ENCODE results near the gene PTCH2.
A peak's percentile ranks its signal among the peaks of the same experiment; 100 is the strongest.
"Not testable (repeated sequence)": the region's sequence is repeated elsewhere in the genome, so short reads cannot be mapped to it uniquely, and the experiment has no call there.

Gene PTCH2

GRCh38 chr1:44835738-44836675, 7.0 kb downstream of the PTCH2 start:
- DNase-seq: peak; percentile 77

- DNase-seq: no peak
These were observed 8.7 kb downstream of the PTCH2 start for GRCh38 chr1:44834328-44834727.

GRCh38 chr1:44832056-44832705, 10.9 kb downstream of the PTCH2 start:
- DNase-seq: no peak

DNA sequence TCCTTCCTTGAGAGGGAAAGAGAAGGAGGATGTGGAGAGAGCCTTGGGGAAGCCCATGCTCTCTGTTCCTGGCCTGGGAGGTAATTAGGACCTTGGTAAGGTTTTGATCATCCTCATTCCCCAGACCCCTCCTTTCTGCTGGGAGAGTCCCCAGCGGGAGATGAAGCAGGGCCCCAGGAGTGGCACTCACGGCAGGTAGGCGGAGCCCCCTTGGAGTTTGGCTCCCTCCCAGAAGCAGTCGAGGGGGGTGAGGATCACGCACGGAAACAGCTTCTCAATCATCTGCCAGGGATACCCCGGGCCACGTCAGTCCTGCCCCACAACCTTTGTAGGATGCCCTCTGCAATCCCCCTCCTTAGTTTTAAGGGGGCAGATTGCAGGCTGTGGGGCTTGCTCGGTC, 11.5 kb downstream of the PTCH2 start:
- DNase-seq: no peak

DNA sequence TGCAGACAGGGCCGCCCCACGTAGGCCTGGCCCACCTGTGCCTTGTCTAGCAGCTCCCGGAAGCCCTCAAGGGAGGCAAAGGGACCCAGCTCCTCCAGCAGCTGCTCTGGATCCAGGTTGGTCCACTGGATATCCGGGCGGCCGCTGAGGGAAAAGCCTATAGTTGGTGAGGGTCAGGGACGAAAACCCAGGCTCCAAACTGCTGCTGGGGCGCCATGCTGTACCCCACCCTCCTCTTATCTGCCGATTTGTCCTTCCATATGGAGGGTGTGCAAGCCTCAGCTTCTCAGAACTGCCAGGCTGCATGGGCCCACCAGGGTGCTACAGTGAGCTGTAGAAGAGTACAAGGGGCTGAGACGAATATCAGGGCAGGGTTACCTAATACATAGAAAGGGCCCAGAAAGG, 12.2 kb downstream of the PTCH2 start:
- no peak for DNase-seq

DNA sequence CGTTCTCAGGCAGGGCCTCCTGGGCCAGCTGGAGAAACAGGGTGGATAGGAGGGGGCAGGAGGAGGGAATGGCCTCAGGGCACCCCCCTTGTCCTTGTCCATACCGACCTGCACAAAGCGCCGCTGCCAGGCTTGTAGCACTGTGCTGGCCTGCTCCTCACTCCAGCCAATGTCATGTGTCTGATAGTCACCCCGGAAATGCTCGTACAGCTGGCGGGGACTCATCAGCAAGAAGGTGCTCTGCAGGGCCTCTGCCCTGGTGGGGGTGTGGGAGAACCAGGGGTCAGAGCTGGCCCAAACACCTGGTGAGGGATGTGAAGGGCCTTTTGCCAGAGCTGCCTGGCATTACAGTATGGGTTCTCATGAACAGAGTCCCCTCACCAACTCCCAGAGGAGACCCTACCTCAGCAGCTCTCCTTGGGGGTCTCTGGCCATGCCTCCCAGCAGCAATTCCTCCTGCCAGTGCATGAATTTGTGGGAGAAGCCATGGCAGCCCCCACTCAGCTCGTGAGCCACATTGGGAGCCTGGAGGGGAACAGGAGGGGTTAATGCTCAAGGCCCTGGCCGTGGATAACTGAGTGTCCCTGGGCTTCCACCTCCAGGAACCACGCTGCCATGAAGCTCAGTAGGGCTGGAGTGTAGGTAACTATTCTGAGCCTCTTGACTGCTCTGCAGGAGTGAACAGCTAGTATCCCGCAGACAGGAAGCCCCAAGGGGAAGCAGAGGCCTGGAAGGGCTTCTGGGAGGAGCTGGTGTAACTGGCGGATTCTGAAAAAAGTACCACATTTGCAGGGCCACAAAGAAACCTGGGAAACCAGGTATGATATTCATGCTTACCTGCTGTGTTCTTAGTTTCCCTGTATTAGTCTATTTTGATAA, 13.3 kb downstream of the PTCH2 start:
- DNase-seq: no peak

DNA sequence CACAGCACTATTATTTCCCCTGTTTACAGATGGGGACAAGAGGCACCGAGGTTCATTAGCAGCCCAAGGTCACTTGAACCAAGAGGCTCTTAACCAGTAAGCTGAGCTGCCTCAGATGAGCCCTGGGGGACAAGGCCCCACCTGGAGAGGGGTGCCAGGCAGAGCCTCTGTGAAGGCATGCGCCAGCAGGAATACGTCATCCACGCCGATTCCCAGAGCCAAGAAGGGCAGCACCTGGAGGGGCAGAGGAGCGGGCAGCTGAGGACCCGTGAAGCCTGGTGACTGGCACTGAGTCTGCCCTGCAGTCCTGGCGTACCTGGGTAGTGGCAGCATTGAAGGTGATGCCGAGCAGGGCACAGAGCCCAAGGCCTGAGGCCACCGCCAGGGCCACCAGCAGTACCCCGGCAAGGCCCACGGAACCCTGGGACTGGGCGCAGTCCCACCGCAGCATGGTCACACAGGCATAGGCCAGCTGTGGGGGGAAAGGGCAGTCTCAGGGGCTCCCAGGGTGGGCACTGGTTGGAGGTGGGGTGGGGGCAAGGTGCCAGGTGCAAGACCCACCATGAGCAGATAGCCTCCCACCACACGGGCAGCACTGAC, 14.1 kb downstream of the PTCH2 start:
- DNase-seq: no peak

GRCh38 chr1:44828003-44828651, 14.9 kb downstream of the PTCH2 start:
- DNase-seq: no peak

DNA sequence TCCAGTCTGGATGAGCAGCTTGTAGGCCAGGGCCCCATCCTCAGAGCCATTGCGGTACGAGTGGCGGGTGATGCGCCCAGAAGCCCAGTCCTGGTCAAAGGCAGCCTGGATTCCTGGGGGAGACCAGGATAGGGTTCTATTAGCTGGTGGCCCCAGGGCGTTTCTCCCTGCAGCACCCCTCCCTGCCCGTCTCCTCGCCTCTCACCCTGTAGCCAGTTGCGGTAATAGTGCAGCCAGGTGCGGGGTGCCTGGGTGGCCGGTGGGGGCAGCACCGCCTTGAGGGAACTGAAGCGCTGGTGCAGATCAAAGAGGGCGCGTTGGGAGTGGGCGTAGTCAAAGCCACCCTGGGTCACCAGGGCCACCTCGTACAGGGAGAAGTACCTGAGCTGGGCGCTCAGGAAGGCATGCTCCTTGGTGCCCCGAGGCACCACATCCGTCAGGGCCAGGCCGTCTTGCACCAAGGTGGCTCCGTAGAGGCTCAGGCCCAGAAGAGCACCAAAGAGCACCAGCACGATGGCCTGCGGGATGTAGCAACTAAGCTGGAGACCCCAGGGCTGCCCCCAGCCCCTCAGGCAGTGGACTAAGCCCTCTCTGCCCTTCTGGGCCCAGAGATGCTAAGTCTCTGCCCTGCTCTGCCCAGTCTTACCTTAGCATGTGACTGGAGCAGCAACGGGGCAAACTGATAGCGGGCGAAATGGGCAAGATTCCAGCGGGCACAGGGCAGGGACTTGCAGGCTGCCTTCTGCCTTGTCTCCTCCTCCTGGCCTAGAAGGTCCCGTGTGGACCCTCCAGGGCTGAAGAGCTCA, 15.7 kb downstream of the PTCH2 start:
- no peak for DNase-seq

- DNase-seq: no peak
These were observed 16.5 kb downstream of the PTCH2 start for GRCh38 chr1:44826375-44827196.

GRCh38 chr1:44824392-44824791, 18.7 kb downstream of the PTCH2 start:
- not testable (repeated sequence) for DNase-seq

DNA sequence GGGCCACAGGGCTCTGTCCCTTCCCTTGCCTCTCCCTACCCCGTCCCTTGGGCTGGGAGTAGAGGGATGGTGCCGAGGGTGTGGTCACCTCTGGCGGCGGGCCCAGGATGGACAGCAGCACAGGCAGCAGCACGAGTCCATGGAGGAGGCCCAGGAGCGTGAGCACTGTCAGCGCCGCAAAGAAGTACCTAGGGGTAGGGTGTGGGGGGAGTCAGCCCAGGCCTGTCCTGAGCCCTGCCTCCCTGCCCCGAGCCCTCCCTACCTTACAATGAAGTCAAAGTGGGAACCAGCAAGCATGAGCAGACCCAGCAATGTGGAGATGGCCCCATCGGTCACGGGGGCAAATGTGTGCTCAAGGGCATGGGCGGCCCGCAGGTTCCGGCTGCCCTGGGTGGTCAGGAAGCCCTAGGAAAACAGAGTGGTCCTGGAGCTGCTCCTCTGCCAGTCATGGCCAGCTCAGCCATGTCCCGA, 20.0 kb downstream of the PTCH2 start:
- no peak for DNase-seq

DNA sequence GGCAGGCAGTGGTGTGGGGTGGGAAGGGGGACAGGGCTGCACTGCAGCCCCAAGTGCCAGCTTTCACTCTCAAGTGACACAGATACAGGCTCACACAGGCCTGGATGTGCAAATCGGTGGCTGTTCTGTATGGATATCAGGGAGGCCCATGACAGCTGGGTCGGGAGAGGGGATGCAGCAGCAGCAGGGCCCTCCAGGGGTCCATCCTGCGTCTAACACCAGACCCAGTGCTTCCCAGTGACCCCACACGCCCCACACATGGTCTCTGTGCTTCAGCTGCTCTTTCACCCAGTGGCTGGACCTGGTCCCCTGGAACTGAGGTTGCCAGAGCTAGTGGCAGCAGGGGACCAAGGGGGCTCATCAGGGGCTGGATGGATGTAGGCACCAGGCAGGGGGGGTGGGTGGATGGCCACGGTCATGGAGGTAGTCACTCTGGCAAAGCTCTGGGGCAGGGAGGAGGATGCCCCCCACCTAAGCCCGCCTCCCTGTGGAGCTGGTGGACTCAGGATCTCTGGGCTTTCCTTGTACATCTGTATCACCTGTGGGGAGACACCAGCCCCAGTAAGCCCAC, 20.8 kb downstream of the PTCH2 start:
- no peak for DNase-seq

DNA sequence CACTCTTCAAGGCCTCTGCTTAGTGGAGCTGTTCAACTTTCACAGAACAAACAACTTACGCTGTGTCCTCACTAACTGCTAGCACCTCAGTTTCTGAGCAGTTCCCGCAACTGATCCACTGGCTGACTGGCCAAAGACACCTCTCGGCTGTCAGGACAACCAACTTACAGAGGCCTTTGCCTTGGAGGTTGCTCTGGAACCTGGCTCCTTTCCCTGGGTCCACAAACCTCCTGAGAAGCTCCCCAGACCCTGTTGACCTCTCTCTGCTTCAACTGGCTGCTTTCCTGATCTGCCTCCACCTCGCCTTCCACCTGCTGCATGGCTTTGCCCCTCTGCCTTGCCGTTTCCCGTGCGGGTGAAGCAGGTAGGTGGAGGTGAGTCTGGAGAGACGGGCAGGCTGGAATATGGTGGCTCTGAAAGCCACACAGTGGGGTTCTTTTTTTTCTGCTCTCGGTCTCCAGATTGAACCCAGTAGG, 21.8 kb downstream of the PTCH2 start:
- no peak for DNase-seq

- DNase-seq: no peak
These were observed 22.5 kb downstream of the PTCH2 start for GRCh38 chr1:44820328-44821239.

DNA sequence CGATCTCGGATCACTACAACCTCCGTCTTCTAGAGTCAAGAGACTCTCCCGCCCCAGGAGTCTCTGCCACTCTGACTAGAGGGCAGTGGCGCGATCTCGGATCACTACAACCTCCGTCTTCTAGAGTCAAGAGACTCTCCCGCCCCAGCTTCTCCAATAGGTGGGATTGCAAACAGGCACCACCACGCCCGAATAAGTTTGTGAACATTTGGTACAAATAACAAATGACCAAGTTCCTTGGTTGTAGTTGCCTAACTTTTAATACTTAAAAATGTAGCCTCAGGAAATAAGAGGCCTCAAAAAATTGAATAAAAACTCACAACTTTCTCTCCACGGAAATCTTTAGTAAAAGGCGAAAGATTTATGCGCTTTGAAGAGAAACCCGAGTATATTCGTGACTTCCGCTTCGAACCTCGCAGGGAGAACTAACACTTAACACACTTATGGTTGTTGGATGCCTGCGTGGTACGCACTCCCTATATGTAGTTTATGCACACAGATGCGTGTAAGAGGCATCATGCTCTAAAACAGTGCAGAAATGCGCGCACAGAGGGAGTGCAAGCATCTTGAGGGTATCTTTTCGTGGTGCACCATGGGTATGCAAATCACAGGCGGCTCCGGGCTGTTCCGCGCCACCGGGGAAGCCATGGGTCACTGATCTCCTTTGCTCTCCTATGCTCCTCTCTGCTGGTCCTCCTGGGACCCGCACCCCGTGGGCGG, 23.3 kb downstream of the PTCH2 start:
- DNase-seq: no peak

- no peak for DNase-seq
These were observed 23.9 kb downstream of the PTCH2 start for GRCh38 chr1:44819196-44819607.
